HFF-Myc (cell line): ENCODE results near the gene CCDC6.
"Not testable (repeated sequence)": the region's sequence is repeated elsewhere in the genome, so short reads cannot be mapped to it uniquely, and the experiment has no call there.

Source experiments
- DNase-seq: peaks from one replicate; pipeline ENCODE4 v3.0.0-alpha.2; 2011; ENCODE audit warnings: low read depth; ENCODE audit errors: extremely low read depth
- H3K4me3 ChIP-seq: replicated peaks from 2 replicates; pipeline ENCODE4 v1.5.1; 2011; ENCODE audit warnings: low read depth, mild to moderate bottlenecking, control low read depth, low read length
- CTCF ChIP-seq: IDR thresholded peaks from 2 replicates; pipeline ENCODE4 v1.5.1; 2012; ENCODE audit warnings: mild to moderate bottlenecking, low read depth, low read length, control low read depth; ENCODE audit errors: missing control alignments

Gene CCDC6

GRCh38 chr10:59745163-59745650 is 161.1 kb downstream of the CCDC6 start:
- no peak overlapping the region for H3K4me3 ChIP-seq
- DNase-seq = no peak
- no peak for TF ChIP-seq CTCF

- DNase-seq, H3K4me3 ChIP-seq: not testable (repeated sequence)
Measured at GRCh38 chr10:59744762-59745161, 161.6 kb downstream of the CCDC6 start.

- not testable (repeated sequence) for H3K4me3 ChIP-seq, DNase-seq
Measured at GRCh38 chr10:59744156-59744555, 162.2 kb downstream of the CCDC6 start.

DNA sequence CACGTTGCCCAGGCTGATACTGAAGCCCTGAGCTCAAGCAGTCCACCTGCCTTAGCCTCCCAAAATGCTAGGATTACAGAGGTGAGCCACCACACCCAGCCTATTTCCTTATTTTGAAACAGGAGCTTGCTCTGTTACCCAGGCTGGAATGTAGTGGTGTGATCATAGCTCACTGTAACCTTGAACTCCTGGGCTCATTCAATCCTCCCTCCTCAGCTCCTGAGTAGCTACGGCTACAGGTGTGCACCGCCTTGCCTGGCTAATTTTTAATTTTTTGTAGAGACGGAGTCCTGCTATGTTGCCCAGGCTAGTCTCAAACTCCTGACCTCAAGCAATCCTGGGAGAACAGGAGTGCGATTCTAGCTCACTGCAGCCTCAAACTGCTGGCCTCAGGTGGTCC is 164.8 kb downstream of the CCDC6 start:
- DNase-seq = no peak

DNA sequence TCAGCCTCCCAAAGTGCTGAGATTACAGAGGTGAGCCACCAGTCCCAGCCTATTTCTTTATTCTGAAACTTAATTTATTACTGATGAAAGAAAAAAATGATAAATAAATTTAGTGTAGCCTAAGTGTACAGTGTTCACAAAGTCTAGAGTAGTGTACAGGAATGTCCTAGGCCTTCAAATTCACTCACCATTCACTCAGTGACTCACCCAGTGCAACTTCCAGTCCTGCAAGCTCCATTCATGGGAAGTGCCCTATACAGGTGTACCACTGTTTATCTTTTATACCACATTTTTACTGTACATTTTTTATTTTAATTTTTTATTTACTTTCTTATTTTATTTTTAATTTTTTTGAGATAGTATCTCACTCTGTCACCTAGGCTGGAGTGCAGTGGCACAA is 165.3 kb downstream of the CCDC6 start:
- no peak for DNase-seq

More for the DNA sequence above, 164.8 kb downstream of the CCDC6 start:
- no peak for TF ChIP-seq CTCF
- no peak overlapping the region for H3K4me3 ChIP-seq

More for the DNA sequence above, 165.3 kb downstream of the CCDC6 start:
- no peak for TF ChIP-seq CTCF
- no peak overlapping the region for H3K4me3 ChIP-seq
